ENCODE measurements around the gene TUBAL3. TPM values are rescaled to one million over a fixed set of nuclear protein-coding genes. Genes with fewer than 3 reads are reported as not detected.

Gene TUBAL3
- total RNA-seq, 1 experiment from 2014 or later, result not detected

- ATAC-seq, result no peak
- in situ Hi-C loops (cut with HindIII; ENCODE audit: low pct_unique_long_range_greater_than_20kb, low sequenced_read_pairs), result no loop called here
- H3K9me3 ChIP-seq (ENCODE audit: control insufficient read depth, insufficient read depth, low read depth, low read length), result no peaks in the 10 kb centered on the region
- no TSS peak for BruUV-seq (replicated peaks)
- TF ChIP-seq CTCF (IDR thresholded peaks at IDR 0.05), result no peak
- TF ChIP-seq SIN3A (IDR thresholded peaks at IDR 0.05; ENCODE audit: borderline replicate concordance, insufficient read depth, low read depth, low read length), result no peak
- no peak for TF ChIP-seq TCF7L2 (IDR thresholded peaks at IDR 0.05; ENCODE audit: low read depth, low read length)
- TF ChIP-seq POLR2AphosphoS5 (IDR thresholded peaks at IDR 0.05; ENCODE audit: low read depth, low read length), result no peak
- no peak for TF ChIP-seq REST (IDR thresholded peaks at IDR 0.05; ENCODE audit: insufficient read depth in 1 of 2, low read depth in 2 of 2, low read length in 1 of 2)
- ChIA-PET POLR2A (no interaction called here), CTCF (no interaction called here)
- DNase-seq (ENCODE audit: low read depth, low spot score), result no peak
- intact Hi-C loops (cut with micrococcal nuclease; ENCODE audit: unreplicated experiment), result no loop called here
- no peaks in the 10 kb centered on the region for H3K4me1 ChIP-seq (ENCODE audit: control insufficient read depth, insufficient read depth, low read length)
- H3K27ac ChIP-seq (ENCODE audit: low read length), result no peak overlapping the region
- no peak overlapping the region for H3K4me3 ChIP-seq (ENCODE audit: low read depth in 2 of 2, low read length in 2 of 2)
- H3K36me3 ChIP-seq (ENCODE audit: control insufficient read depth, insufficient read depth, low read length), result no peaks in the 10 kb centered on the region
- H3K27me3 ChIP-seq (ENCODE audit: control insufficient read depth, insufficient read depth, low read length), result no peaks in the 10 kb centered on the region; the same call in 1 of the 2 replicates
Measured at GRCh38 chr10:5364374-5364773, 40.3 kb downstream of the TUBAL3 start.

GRCh38 chr10:5362873-5363272 lies 41.8 kb downstream of the TUBAL3 start:
- ChIA-PET POLR2A (no interaction called here), CTCF (no interaction called here)
- H3K4me3 ChIP-seq (ENCODE audit: low read depth in 2 of 2, low read length in 2 of 2), result no peak overlapping the region
- TF ChIP-seq POLR2AphosphoS5 (IDR thresholded peaks at IDR 0.05; ENCODE audit: low read depth, low read length), result no peak
- H3K27ac ChIP-seq (ENCODE audit: low read length), result no peak overlapping the region
- no peaks in the 10 kb centered on the region; the same call in 1 of the 2 replicates for H3K27me3 ChIP-seq (ENCODE audit: control insufficient read depth, insufficient read depth, low read length)
- BruUV-seq (replicated peaks), result no TSS peak
- H3K9me3 ChIP-seq (ENCODE audit: control insufficient read depth, insufficient read depth, low read depth, low read length), result no peaks in the 10 kb centered on the region
- DNase-seq (ENCODE audit: low read depth, low spot score), result no peak
- no peak for ATAC-seq
- H3K4me1 ChIP-seq (ENCODE audit: control insufficient read depth, insufficient read depth, low read length), result no peaks in the 10 kb centered on the region
- intact Hi-C loops (cut with micrococcal nuclease; ENCODE audit: unreplicated experiment), result no loop called here
- in situ Hi-C loops (cut with HindIII; ENCODE audit: low pct_unique_long_range_greater_than_20kb, low sequenced_read_pairs), result no loop called here
- H3K36me3 ChIP-seq (ENCODE audit: control insufficient read depth, insufficient read depth, low read length), result no peaks in the 10 kb centered on the region

GRCh38 chr10:5361966-5362365 lies 42.7 kb downstream of the TUBAL3 start:
- no peak for DNase-seq (ENCODE audit: low read depth, low spot score)
- CTCF ChIA-PET, result no interaction called here
- no TSS peak for BruUV-seq (replicated peaks)
- POLR2A ChIA-PET, result no interaction called here
- in situ Hi-C loops (cut with HindIII; ENCODE audit: low pct_unique_long_range_greater_than_20kb, low sequenced_read_pairs) (no loop called here), intact Hi-C loops (cut with micrococcal nuclease; ENCODE audit: unreplicated experiment) (no loop called here)
- H3K36me3 ChIP-seq (ENCODE audit: control insufficient read depth, insufficient read depth, low read length), result no peaks in the 10 kb centered on the region
- H3K27ac ChIP-seq (ENCODE audit: low read length), result no peak overlapping the region
- no peak for ATAC-seq
- H3K9me3 ChIP-seq (ENCODE audit: control insufficient read depth, insufficient read depth, low read depth, low read length), result no peaks in the 10 kb centered on the region
- no peak for TF ChIP-seq REST (IDR thresholded peaks at IDR 0.05; ENCODE audit: insufficient read depth in 1 of 2, low read depth in 2 of 2, low read length in 1 of 2)
- TF ChIP-seq POLR2AphosphoS5 (IDR thresholded peaks at IDR 0.05; ENCODE audit: low read depth, low read length), result no peak
- TF ChIP-seq TCF7L2 (IDR thresholded peaks at IDR 0.05; ENCODE audit: low read depth, low read length), result no peak
- no peak for TF ChIP-seq CTCF (IDR thresholded peaks at IDR 0.05)
- no peak for TF ChIP-seq SIN3A (IDR thresholded peaks at IDR 0.05; ENCODE audit: borderline replicate concordance, insufficient read depth, low read depth, low read length)
- no peak overlapping the region for H3K4me3 ChIP-seq (ENCODE audit: low read depth in 2 of 2, low read length in 2 of 2)
- no peaks in the 10 kb centered on the region for H3K27me3 ChIP-seq (ENCODE audit: control insufficient read depth, insufficient read depth, low read length)
- no peaks in the 10 kb centered on the region for H3K4me1 ChIP-seq (ENCODE audit: control insufficient read depth, insufficient read depth, low read length)

Measured in Panc1 (cell line).